HG03354 (cell line): ENCODE results near the gene PRF1.
A peak's percentile ranks its signal among the peaks of the same experiment; 100 is the strongest.
"Not testable (repeated sequence)": the region's sequence is repeated elsewhere in the genome, so short reads cannot be mapped to it uniquely, and the experiment has no call there.

Experiments
- ATAC-seq: cut with Tn5 transposase; IDR thresholded peaks from one replicate; pipeline ENCODE4 v1.9.1; 2021; ENCODE audit warnings: mild to moderate bottlenecking; ENCODE audit not compliant: unreplicated experiment, poor library complexity, severe bottlenecking

PRF1 gene

GRCh38 chr10:70583669-70584037, 18.9 kb downstream of the PRF1 start:
- ATAC-seq, result no peak

GRCh38 chr10:70582793-70583668, 19.5 kb downstream of the PRF1 start:
- ATAC-seq, result no peak

GRCh38 chr10:70581176-70581575, 21.4 kb downstream of the PRF1 start:
- not testable (repeated sequence) for ATAC-seq

- ATAC-seq, result no peak
Observed at GRCh38 chr10:70579234-70580002, 23.1 kb downstream of the PRF1 start.

GRCh38 chr10:70578371-70578947, 24.1 kb downstream of the PRF1 start:
- peak; percentile 54 for ATAC-seq

GRCh38 chr10:70576803-70577517, 25.6 kb downstream of the PRF1 start:
- ATAC-seq, result no peak

- peak; percentile 67 for ATAC-seq
Observed at GRCh38 chr10:70575874-70576802, 26.4 kb downstream of the PRF1 start.

GRCh38 chr10:70575486-70575873, 27.1 kb downstream of the PRF1 start:
- ATAC-seq, result no peak

GRCh38 chr10:70573599-70574506, 28.7 kb downstream of the PRF1 start:
- ATAC-seq, result no peak

- ATAC-seq, result no peak
Observed at GRCh38 chr10:70571636-70572439, 30.7 kb downstream of the PRF1 start.

GRCh38 chr10:70571236-70571635, 31.3 kb downstream of the PRF1 start:
- no peak for ATAC-seq

GRCh38 chr10:70568781-70569495, 33.6 kb downstream of the PRF1 start:
- ATAC-seq, result no peak

- ATAC-seq, result no peak
Observed at GRCh38 chr10:70568113-70568512, 34.4 kb downstream of the PRF1 start.

GRCh38 chr10:70567603-70568002, 34.9 kb downstream of the PRF1 start:
- no peak for ATAC-seq

- ATAC-seq, result no peak
Observed at GRCh38 chr10:70566515-70567290, 35.8 kb downstream of the PRF1 start.
